Glomerular visceral epithelial cell (primary cell): Measurements from ENCODE around the gene BBIP1.
A peak's percentile ranks its signal among the peaks of the same experiment; 100 is the strongest.
"Not testable (repeated sequence)": the region's sequence is repeated elsewhere in the genome, so short reads cannot be mapped to it uniquely, and the experiment has no call there.

Experiments used
- DNase-seq: peaks from one replicate; pipeline ENCODE4 v3.0.0-alpha.2; 2016; ENCODE audit errors: extremely low spot score

Gene BBIP1

GRCh38 chr10:110885932-110886674, 32.9 kb downstream of the BBIP1 start:
- no peak for DNase-seq

GRCh38 chr10:110883924-110884323, 35.1 kb downstream of the BBIP1 start:
- no peak for DNase-seq

- DNase-seq: no peak
Observed at GRCh38 chr10:110881905-110882304, 37.1 kb downstream of the BBIP1 start.

GRCh38 chr10:110881247-110881646, 37.7 kb downstream of the BBIP1 start:
- DNase-seq: no peak

- no peak for DNase-seq
Observed at GRCh38 chr10:110880012-110880411, 39.0 kb downstream of the BBIP1 start.

- no peak for DNase-seq
Observed at GRCh38 chr10:110876788-110877187, 42.2 kb downstream of the BBIP1 start.

GRCh38 chr10:110876000-110876399, 43.0 kb downstream of the BBIP1 start:
- no peak for DNase-seq

GRCh38 chr10:110873951-110874350, 45.0 kb downstream of the BBIP1 start:
- DNase-seq: no peak

GRCh38 chr10:110872984-110873923, 45.7 kb downstream of the BBIP1 start:
- DNase-seq: no peak

GRCh38 chr10:110872145-110872983, 46.6 kb downstream of the BBIP1 start:
- peak; percentile 73 for DNase-seq

- DNase-seq: peak; percentile 98
Observed at GRCh38 chr10:110871298-110872084, 47.5 kb downstream of the BBIP1 start, which contains the start of gene PDCD4. PDCD4 (plus strand) TSS chr10:110871928; CDS start chr10:110876028, 4,100 bp downstream.

- no peak for DNase-seq
Observed at GRCh38 chr10:110870823-110871297, 48.1 kb downstream of the BBIP1 start.

- no peak for DNase-seq
Observed at GRCh38 chr10:110868981-110869380, 50.0 kb downstream of the BBIP1 start.

GRCh38 chr10:110867807-110868465, 51.0 kb downstream of the BBIP1 start:
- DNase-seq: no peak

GRCh38 chr10:110867011-110867806, 51.8 kb downstream of the BBIP1 start:
- not testable (repeated sequence) for DNase-seq

- DNase-seq: no peak
Observed at GRCh38 chr10:110865809-110866482, 53.0 kb downstream of the BBIP1 start.

GRCh38 chr10:110865186-110865808, 53.7 kb downstream of the BBIP1 start:
- peak; percentile 10 for DNase-seq

GRCh38 chr10:110864662-110865140, 54.3 kb downstream of the BBIP1 start:
- no peak for DNase-seq
